GOT3 (cell line): ENCODE results near the gene LRBA.

Source experiments
- DNase-seq: peaks from one replicate; lab custom pipeline; 2025; ENCODE audit warnings: mixed read lengths; lab: John Stamatoyannopoulos, UW

Gene LRBA

GRCh38 chr4:150874338-150875226 lies 140.5 kb downstream of the LRBA start:
- no peak for DNase-seq

DNA sequence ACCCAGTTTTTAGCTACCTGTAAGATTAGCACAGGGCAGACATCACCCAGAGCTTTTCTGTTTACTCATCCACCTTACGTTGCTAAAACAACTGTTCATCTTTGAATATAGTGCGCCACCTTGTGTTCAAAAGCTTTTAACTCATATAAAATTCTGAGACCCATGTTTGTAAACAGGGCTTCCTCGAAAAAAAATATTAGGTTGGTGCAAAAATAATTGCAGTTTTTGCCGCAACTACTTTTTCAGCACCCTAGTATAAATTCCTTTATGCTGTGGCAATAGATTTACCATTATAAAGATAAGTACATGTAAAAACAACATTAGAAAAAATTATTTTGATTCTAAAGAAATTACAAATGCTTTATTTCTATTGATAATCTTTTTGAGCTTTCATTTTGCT lies 147.9 kb downstream of the LRBA start:
- no peak for DNase-seq

DNA sequence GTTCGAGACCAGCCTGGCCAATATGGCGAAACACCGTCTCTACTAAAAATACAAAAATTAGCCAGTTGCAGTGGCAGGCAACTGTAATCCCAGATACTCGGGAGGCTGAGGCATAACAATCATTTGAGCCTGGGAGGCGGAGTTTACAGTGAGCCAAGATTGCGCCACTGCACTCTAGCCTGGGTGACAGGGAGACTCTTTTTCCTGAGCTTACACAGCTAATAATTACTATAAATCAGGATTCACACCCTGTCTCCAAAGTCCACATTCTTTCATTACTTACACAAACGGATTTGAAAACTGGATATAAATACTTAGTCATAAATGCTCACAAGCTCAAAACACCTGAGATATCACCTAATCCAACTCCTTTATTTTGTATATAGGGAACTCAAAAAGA lies 151.6 kb downstream of the LRBA start:
- no peak for DNase-seq

DNA sequence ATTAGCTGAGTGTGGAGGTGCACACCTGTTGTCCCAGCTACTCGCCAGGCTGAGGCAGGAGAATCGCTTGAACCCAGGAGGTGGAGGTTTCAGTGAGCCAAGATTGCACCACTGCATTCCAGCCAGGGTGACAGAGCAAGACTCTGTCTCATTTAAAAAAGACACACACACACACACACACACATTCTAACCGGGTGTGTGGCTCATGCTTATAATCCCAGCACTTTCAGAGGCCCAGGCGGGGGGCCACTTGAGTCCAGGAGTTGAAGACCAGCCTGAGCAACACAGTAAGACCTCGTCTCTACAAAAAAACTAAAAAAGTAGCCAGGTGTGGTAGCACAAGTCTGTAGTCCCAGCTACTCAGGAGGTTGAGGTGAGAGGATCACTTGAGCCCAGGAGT lies 152.3 kb downstream of the LRBA start:
- no peak for DNase-seq

DNA sequence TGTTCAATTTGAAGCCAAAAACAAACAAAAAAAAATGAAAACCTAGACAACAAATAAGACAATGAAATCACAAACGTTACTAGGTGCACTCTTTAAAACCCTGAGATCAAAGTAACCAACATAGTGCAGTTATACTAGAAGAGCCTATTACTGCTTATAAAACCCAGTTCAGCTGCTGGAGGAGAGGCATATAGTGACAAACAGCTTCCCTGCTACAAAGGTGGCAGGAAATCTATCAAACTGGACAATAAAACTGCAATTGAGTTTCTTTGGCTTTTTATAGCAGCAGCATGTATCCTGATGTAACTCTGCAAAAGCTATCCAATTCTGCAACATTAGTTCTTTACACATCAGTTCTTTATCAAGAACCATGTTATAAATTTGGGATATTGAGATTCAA lies 155.6 kb downstream of the LRBA start:
- no peak for DNase-seq

DNA sequence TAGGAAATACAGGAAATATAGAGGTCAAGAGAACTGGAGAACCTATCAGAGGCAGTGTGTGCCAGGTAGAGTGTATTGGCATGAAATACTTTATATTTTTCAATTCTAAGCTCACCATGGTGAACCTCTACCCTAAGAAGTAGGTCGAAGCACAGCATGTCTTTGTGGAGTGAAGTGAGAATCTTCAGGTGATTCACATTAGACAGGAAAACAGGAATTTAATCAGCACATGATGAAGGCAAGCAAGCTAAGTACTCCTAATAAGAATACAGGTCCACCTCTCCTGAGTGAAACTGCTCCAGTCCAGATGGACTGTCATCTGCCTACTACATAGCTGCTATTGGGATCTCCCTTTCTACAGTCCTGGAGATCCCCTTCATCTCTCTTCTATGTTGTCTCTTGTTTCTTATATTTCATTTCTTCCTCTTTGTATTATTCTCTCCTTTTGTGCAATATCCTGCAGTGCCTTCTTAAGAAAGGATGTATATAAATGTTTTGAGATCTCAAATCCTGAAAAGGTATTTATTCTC lies 159.0 kb downstream of the LRBA start:
- no peak for DNase-seq

- DNase-seq, result no peak
Measured at GRCh38 chr4:150854600-150854999, 160.5 kb downstream of the LRBA start.

DNA sequence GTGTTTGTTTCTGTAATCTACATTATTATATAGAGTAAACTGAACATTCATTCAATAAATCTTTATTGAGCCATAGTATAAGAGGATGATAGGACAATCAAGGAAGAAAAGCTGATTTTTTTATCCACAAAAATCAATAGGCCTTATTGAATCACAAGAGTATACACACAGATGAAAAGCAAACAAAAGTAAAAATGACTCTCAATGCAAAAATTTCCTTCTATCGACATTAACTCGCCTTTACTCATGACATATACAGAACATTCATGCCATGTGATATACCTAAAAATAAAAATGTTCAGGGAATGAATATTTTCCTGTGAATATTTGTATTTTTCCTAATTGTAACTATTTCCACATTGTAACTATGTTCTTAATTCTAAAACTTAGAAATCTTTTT lies 161.2 kb downstream of the LRBA start:
- DNase-seq, result no peak

GRCh38 chr4:150852216-150852615 lies 162.9 kb downstream of the LRBA start:
- no peak for DNase-seq

DNA sequence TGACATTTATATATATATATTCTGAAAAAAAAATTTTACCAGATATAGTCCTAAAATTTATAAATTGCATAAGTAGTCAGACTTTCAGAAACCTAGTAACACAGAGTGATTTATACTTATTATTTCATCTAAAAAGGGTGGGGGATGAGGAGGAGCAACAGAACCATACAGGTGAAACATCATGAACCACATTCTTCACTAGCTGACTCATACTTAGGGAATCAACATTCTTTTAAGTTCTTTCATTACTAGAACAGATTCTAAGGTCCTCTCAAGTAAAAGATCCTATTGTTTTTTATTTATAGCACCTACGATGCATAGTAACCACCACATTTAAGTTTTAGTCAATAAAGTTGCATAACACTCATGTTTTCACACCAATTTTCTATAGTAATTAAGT lies 166.1 kb downstream of the LRBA start:
- DNase-seq, result no peak

GRCh38 chr4:150828159-150828558 lies 186.9 kb downstream of the LRBA start:
- no peak for DNase-seq

GRCh38 chr4:150827226-150827625 lies 187.9 kb downstream of the LRBA start:
- no peak for DNase-seq

DNA sequence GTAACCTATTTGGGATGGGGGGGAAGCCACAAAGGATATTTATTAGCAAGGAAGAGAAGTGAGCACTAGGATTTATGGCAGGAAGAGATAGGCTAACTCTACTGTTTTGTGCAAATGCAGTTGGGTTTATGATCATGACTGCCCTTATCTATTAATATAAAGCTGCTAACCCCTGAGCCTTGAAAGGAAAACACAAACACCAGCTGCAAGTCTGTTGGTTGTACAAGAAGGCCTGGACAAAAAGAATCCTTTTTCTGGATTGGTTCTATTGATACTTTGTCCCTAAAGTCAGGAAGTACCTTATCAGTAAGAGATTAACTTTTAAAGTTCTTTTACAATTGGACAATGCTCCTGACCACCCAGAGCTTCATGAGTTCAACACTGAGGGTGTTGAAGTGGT lies 188.8 kb downstream of the LRBA start:
- no peak for DNase-seq

- DNase-seq, result no peak
Measured at GRCh38 chr4:150822407-150822806, 192.7 kb downstream of the LRBA start.

- no peak for DNase-seq
Measured at GRCh38 chr4:150821641-150822040, 193.4 kb downstream of the LRBA start.

DNA sequence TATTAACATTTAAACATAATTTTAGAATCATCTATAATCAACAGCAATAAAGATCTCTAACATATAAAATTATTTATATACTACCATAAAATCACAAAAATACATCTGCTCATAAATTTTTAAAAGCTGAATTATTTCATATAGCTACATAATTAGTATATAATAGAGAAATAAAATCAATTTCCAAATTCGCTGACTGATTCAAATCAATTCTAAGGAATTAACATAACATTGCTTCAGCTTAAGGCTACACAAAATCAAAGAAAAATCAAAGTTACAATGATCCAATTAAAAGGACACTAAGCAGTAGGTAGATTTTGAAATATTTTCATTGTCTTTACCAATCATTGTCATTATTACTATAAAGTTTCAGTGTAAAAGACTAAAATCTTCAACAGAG lies 194.7 kb downstream of the LRBA start:
- DNase-seq, result no peak

DNA sequence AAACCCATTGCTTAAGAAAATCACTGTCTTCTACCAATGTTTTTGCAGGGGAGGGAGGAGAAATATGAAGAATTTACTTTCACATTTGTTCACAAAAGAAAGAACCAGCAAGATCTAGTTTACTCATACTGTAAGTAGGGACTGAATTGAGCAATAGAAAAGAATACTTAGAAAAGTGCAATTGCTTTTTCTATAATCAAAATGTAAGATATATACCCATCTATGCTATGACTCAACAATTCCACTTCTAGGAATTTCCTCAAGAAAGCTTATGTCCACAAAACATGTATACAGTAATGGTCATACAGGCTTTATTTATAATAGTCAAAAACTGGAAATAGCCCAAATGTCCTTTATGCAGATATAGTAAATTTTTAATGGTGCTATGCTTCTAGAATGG lies 196.4 kb downstream of the LRBA start:
- no peak for DNase-seq

DNA sequence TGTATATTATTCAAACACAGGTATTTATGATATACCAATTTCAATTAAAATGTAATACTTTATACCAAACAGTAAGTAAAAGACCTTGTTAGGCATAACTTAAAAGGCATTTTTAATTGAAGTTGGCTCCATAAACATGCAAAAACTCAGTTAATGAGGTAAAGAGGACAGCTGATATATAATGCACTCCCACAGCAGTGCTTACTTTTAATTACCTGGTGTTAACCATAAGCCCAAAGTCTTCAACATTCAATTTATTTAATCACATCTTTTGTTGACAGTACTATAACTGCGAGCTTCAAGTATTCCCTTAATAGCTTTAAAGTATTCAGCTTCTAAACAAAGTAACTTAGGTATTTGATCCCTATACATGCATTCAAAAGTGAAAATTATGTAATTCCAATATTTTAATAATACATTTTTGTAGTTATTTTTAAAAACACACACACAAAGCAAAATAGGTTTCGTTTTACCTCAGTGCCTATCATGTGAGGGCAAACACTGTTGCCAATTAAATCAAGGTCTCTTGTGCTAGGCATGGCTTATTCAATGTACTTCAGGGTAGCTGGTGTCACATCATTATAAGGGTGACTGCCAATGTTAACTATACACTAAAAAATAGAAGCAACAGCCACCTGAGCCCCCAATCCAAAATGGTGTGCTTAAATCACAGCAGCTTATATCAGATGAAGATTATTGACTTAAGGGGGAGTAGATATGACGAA lies 197.1 kb downstream of the LRBA start:
- no peak for DNase-seq

DNA sequence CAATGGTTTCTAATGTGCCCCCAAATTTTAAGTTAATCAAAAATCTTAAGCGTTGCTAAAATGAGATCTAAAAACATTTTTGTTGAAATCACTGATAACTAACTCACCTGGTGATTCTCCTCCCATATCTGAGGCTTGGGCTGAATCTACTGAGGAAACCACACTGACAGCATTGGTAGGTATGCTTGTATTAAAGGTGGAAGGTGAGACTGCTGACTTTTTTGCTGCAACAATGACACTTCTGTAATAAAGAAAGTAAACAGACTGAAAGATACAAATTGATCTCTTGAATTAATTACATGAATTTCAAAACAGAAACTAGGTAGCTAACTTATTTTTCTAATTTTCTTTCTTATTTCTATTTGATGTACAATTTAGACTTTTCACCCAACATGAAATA lies 198.1 kb downstream of the LRBA start:
- no peak for DNase-seq

DNA sequence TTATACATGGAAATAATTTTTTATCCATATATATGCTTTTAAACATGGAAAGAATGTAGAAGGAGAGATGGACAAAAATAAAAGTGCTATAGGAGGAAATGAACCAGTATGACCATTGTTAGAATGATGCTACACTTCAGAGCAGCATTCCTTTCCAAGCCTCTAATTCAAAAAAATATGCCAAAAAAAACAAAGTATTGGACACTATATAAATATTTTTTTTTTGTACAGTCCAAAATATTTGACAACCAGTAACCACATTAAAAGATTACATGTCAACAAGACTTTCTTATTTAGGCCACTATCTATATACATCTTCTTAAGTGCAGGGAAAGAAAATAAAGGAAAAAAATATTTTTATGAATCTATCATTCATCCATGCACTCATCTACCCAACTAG lies 198.6 kb downstream of the LRBA start:
- DNase-seq, result no peak

DNA sequence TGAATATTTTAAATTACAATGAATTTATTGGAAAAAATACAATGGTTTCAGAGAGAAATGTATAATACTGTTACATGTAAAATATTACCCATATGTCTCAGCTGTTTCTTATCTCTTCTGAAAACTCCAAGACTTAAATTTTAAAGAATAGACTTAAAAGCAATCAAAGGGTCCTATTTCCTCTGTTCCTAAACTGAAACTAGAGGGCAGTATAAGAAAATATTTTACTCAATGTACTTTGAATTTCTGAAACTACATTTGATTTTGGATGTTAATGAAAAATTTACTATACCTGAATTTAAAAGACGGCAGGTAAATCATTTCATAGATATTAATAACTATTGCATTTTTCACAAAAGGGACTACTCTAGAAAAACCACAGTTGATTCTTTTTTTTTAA lies 200.2 kb downstream of the LRBA start:
- no peak for DNase-seq

GRCh38 chr4:150805183-150806025 lies 209.7 kb downstream of the LRBA start:
- no peak for DNase-seq
